GM10266 (cell line): ENCODE measurements around the gene DNAJC18.

Experiments
- DNase-seq: peaks from one replicate; pipeline ENCODE4 v3.0.0; 2012; ENCODE audit errors: extremely low spot score
- CTCF ChIP-seq: IDR thresholded peaks from 2 replicates; pipeline ENCODE4 v1.5.1; 2012; ENCODE audit warnings: mild to moderate bottlenecking, low read depth; ENCODE audit not compliant: control insufficient read depth, insufficient read depth; ENCODE audit errors: missing control alignments

Gene DNAJC18

GRCh38 chr5:139383275-139383992 lies 55.9 kb downstream of the DNAJC18 start, which contains the start of gene SLC23A1:
SLC23A1 (minus strand) TSS chr5:139383297; CDS start chr5:139383253, 44 bp downstream.
- TF ChIP-seq CTCF, result no peak
- no peak for DNase-seq

- no peak for DNase-seq
- no peak for TF ChIP-seq CTCF
Measured at GRCh38 chr5:139382807-139383206, 56.5 kb downstream of the DNAJC18 start.

- DNase-seq, result no peak
- TF ChIP-seq CTCF, result no peak
Measured at GRCh38 chr5:139381837-139382761, 57.2 kb downstream of the DNAJC18 start.

- TF ChIP-seq CTCF, result no peak
- no peak for DNase-seq
Measured at GRCh38 chr5:139379626-139380449, 59.5 kb downstream of the DNAJC18 start.

GRCh38 chr5:139378941-139379361 lies 60.4 kb downstream of the DNAJC18 start:
- TF ChIP-seq CTCF, result no peak

GRCh38 chr5:139378101-139378825 lies 61.1 kb downstream of the DNAJC18 start:
- no peak for TF ChIP-seq CTCF
- no peak for DNase-seq

More at GRCh38 chr5:139378941-139379361, 60.4 kb downstream of the DNAJC18 start:
- DNase-seq, result no peak
